H9 (cell line): Measurements from ENCODE around the gene PID1. TPM values are rescaled to one million over a fixed set of nuclear protein-coding genes. Genes with fewer than 3 reads are reported as not detected.
"Not testable (repeated sequence)": the region's sequence is repeated elsewhere in the genome, so short reads cannot be mapped to it uniquely, and the experiment has no call there.

ENCODE experiments used
- DNase-seq: peaks from one replicate; pipeline ENCODE4 v3.0.0-alpha.2; 2017
- H2AFZ ChIP-seq: one replicate; pipeline ENCODE4 v1.6.1; 2013; ENCODE audit warnings: mild to moderate bottlenecking, low read length, control low read depth, moderate library complexity
- H2AK5ac ChIP-seq: 2 replicates; pipeline ENCODE4 v1.6.1; 2013; ENCODE audit warnings: low read length, control low read depth, mixed read lengths; ENCODE audit not compliant: insufficient read length
- H2BK120ac ChIP-seq: one replicate; pipeline ENCODE4 v1.6.1; 2013; ENCODE audit warnings: low read depth, mild to moderate bottlenecking, low read length, control low read depth, inconsistent platforms; ENCODE audit not compliant: poor library complexity, severe bottlenecking
- H2BK12ac ChIP-seq: 2 replicates; pipeline ENCODE4 v1.6.1; 2013; ENCODE audit warnings: low read length, control low read depth, mixed read lengths, low read depth; ENCODE audit not compliant: insufficient read length
- H2BK15ac ChIP-seq: 2 replicates; pipeline ENCODE4 v1.6.1; 2013; ENCODE audit warnings: low read depth, low read length, control low read depth
- H2BK20ac ChIP-seq: one replicate; pipeline ENCODE4 v1.6.1; 2013; ENCODE audit warnings: low read depth, mild to moderate bottlenecking, low read length, control low read depth, inconsistent platforms; ENCODE audit not compliant: poor library complexity, severe bottlenecking
- H2BK5ac ChIP-seq: 2 replicates; pipeline ENCODE4 v1.6.1; 2013; ENCODE audit warnings: low read length, control low read depth, mixed read lengths; ENCODE audit not compliant: insufficient read length
- H3K14ac ChIP-seq: 2 replicates; pipeline ENCODE4 v1.6.1; 2013; ENCODE audit warnings: low read length, control low read depth; ENCODE audit not compliant: insufficient read depth
- H3K18ac ChIP-seq: 2 replicates; pipeline ENCODE4 v1.6.1; 2013; ENCODE audit warnings: low read depth, mild to moderate bottlenecking, mixed read lengths, low read length, control low read depth; ENCODE audit not compliant: insufficient read length
- H3K23ac ChIP-seq: 2 replicates; pipeline ENCODE4 v1.6.1; 2013; ENCODE audit warnings: low read length, control low read depth, mixed read lengths, low read depth; ENCODE audit not compliant: insufficient read length
- H3K23me2 ChIP-seq: 2 replicates; pipeline ENCODE4 v1.6.1; 2013; ENCODE audit warnings: low read depth, mild to moderate bottlenecking, mixed read lengths, low read length, control low read depth; ENCODE audit not compliant: insufficient read length, poor library complexity, severe bottlenecking
- H3K27ac ChIP-seq: 2 replicates; pipeline ENCODE4 v1.5.1; 2013; ENCODE audit warnings: low read length, control low read depth, mixed read lengths, low read depth; ENCODE audit not compliant: insufficient read length
- H3K27me3 ChIP-seq: 2 replicates; pipeline ENCODE4 v1.6.1; 2013; ENCODE audit warnings: low read length, control low read depth, inconsistent platforms; ENCODE audit not compliant: insufficient read depth
- H3K4ac ChIP-seq: 2 replicates; pipeline ENCODE4 v1.6.1; 2013; ENCODE audit warnings: low read depth, mild to moderate bottlenecking, control low read depth, inconsistent platforms, low read length, moderate library complexity
- H3K4me1 ChIP-seq: 2 replicates; pipeline ENCODE4 v1.6.1; 2013; ENCODE audit warnings: low read length, control low read depth, inconsistent platforms; ENCODE audit not compliant: insufficient read depth
- H3K4me2 ChIP-seq: 2 replicates; pipeline ENCODE4 v1.6.1; 2013; ENCODE audit warnings: low read length, control low read depth, mixed read lengths; ENCODE audit not compliant: insufficient read length, insufficient read depth
- H3K56ac ChIP-seq: 2 replicates; pipeline ENCODE4 v1.6.1; 2013; ENCODE audit warnings: low read depth, mild to moderate bottlenecking, mixed read lengths, low read length, control low read depth; ENCODE audit not compliant: insufficient read length
- H3K79me1 ChIP-seq: 2 replicates; pipeline ENCODE4 v1.6.1; 2013; ENCODE audit warnings: low read depth, mild to moderate bottlenecking, moderate library complexity, low read length, control low read depth, inconsistent platforms; ENCODE audit not compliant: insufficient read depth, poor library complexity, severe bottlenecking
- H3K79me2 ChIP-seq: 2 replicates; pipeline ENCODE4 v1.6.1; 2013; ENCODE audit warnings: low read length, control low read depth, inconsistent platforms; ENCODE audit not compliant: insufficient read depth
- H3K9ac ChIP-seq: 2 replicates; pipeline ENCODE4 v1.6.1; 2013; ENCODE audit warnings: low read length, control low read depth, mixed read lengths; ENCODE audit not compliant: insufficient read length; ENCODE audit errors: extremely low read depth
- H3K9me3 ChIP-seq: one replicate; pipeline ENCODE4 v1.6.1; 2013; ENCODE audit warnings: low read depth, low read length, inconsistent platforms; ENCODE audit not compliant: control insufficient read depth
- H3T11ph ChIP-seq: one replicate; pipeline ENCODE4 v1.6.1; 2013; ENCODE audit warnings: mild to moderate bottlenecking, low read length, control low read depth, inconsistent platforms
- H4K20me1 ChIP-seq: one replicate; pipeline ENCODE4 v1.6.1; 2013; ENCODE audit not compliant: control insufficient read depth, insufficient read length, insufficient read depth
- H4K5ac ChIP-seq: 2 replicates; pipeline ENCODE4 v1.6.1; 2013; ENCODE audit warnings: low read depth, mild to moderate bottlenecking, mixed read lengths, low read length, control low read depth; ENCODE audit not compliant: insufficient read length
- H4K8ac ChIP-seq: replicated peaks from 2 replicates; pipeline ENCODE4 v1.6.1; 2013; ENCODE audit warnings: low read length, control low read depth, mixed read lengths, low read depth; ENCODE audit not compliant: insufficient read length
- H4K91ac ChIP-seq: 2 replicates; pipeline ENCODE4 v1.6.1; 2013; ENCODE audit warnings: low read depth, mild to moderate bottlenecking, moderate library complexity, mixed read lengths, low read length, control low read depth; ENCODE audit not compliant: insufficient read length
- H3K27ac Mint-ChIP-seq, 3 experiments: 2 replicates in 2 of 3; 3 replicates in 1 of 3; pipeline ENCODE4 v1.8.0; 2020 to 2021; ENCODE audit warnings: mixed read lengths in 3 of 3, mild to moderate bottlenecking in 1 of 3, moderate library complexity in 1 of 3
- H3K27me3 Mint-ChIP-seq: 2 replicates; pipeline ENCODE4 v1.8.0; 2021; ENCODE audit warnings: low read depth, mild to moderate bottlenecking, moderate library complexity, mixed read lengths
- H3K36me3 Mint-ChIP-seq, 3 experiments: 2 replicates in 2 of 3; 3 replicates in 1 of 3; pipeline ENCODE4 v1.8.0; 2020 to 2021; ENCODE audit warnings: low read depth in 3 of 3, mixed read lengths in 3 of 3; ENCODE audit not compliant: insufficient read depth in 1 of 3
- H3K4me1 Mint-ChIP-seq, 2 experiments: 2 replicates each; pipeline ENCODE4 v1.8.0; 2020; ENCODE audit warnings: mixed read lengths in 2 of 2
- H3K4me3 Mint-ChIP-seq, 2 experiments: 2 replicates in 1 of 2; 3 replicates in 1 of 2; pipeline ENCODE4 v1.8.0; 2020 to 2021; ENCODE audit warnings: mild to moderate bottlenecking in 2 of 2, mixed read lengths in 2 of 2, moderate library complexity in 1 of 2
- H3K9me3 Mint-ChIP-seq, 2 experiments: 2 replicates in 1 of 2; 3 replicates in 1 of 2; pipeline ENCODE4 v1.8.0; 2020; ENCODE audit warnings: mild to moderate bottlenecking in 2 of 2, mixed read lengths in 2 of 2, moderate library complexity in 1 of 2
- CTCF ChIP-seq: fragments of 200-600 bp; sonication (generic); conservative IDR thresholded peaks from 3 replicates; pipeline ENCODE4 v1.8.0; 2021; ENCODE audit warnings: antibody characterized with exemption, mild to moderate bottlenecking
- WGBS: extraction: QIAGEN DNeasy Blood & Tissue Kit; methylation state at CpG from one replicate; pipeline ENCODE4 v1.1.7; 2013; ENCODE audit warnings: missing lambda C conversion rate, low lambda C conversion rate, mixed read lengths; ENCODE audit not compliant: insufficient read length; ENCODE audit errors: extremely low coverage; 5-methylcytosine and 5-hydroxymethylcytosine counted together
- total RNA-seq: library from RNA; stranded (reverse); gene quantifications from 2 replicates; pipeline ENCODE4 v1.2.1, GENCODE V29; 2021

Gene PID1
- total RNA-seq, 1 experiment from 2014 or later: 1.4 TPM

GRCh38 chr2:229191413-229191812 lies 79.7 kb downstream of the PID1 start:
- H4K91ac ChIP-seq: no peak overlapping the region
- no peaks in the 10 kb centered on the region for H4K20me1 ChIP-seq
- no peaks in the 10 kb centered on the region for H3K27me3 ChIP-seq
- no peak overlapping the region for H2BK12ac ChIP-seq
- no peak overlapping the region for H3K18ac ChIP-seq
- no peak overlapping the region for H3K56ac ChIP-seq
- no peak overlapping the region for H4K8ac ChIP-seq
- no CpG with 5 or more reads among the region's 1 CpG for WGBS
- Mint-ChIP-seq H3K4me1 (no peaks in the 10 kb centered on the region), H3K36me3 (peaks cover 5 to 16% (median 16%) of the 10 kb centered on the region in 3 experiments), H3K9me3 (peaks cover 18% of the 10 kb centered on the region in 2 experiments), H3K4me3 (no peak overlapping the region), H3K27ac (no peak overlapping the region), H3K27me3 (peaks cover 3% of the 10 kb centered on the region; the same call in 1 of the 2 replicates)
- no peak for DNase-seq
- no peak overlapping the region for H3K9ac ChIP-seq
- H2AFZ ChIP-seq: no peak overlapping the region
- no peaks in the 10 kb centered on the region for H3K79me2 ChIP-seq
- H3K4ac ChIP-seq: no peak overlapping the region
- no peak overlapping the region for H2AK5ac ChIP-seq
- H3K4me2 ChIP-seq: no peak overlapping the region
- no peaks in the 10 kb centered on the region for H3K9me3 ChIP-seq
- H3K27ac ChIP-seq: no peak overlapping the region
- TF ChIP-seq CTCF: no peak
- no peak overlapping the region for H2BK5ac ChIP-seq
- H2BK20ac ChIP-seq: no peak overlapping the region
- no peak overlapping the region for H4K5ac ChIP-seq
- H2BK120ac ChIP-seq: no peak overlapping the region
- no peaks in the 10 kb centered on the region for H3K79me1 ChIP-seq
- H3K4me1 ChIP-seq: no peaks in the 10 kb centered on the region
- no peak overlapping the region for H3T11ph ChIP-seq
- no peak overlapping the region for H3K14ac ChIP-seq
- no peaks in the 10 kb centered on the region for H3K23me2 ChIP-seq
- no peak overlapping the region for H2BK15ac ChIP-seq
- no peak overlapping the region for H3K23ac ChIP-seq

- H3K79me2 ChIP-seq, H3K9ac ChIP-seq, H4K20me1 ChIP-seq, H3K27ac ChIP-seq, H3K4ac ChIP-seq, H3K56ac ChIP-seq, H3K4me2 ChIP-seq, H2BK120ac ChIP-seq, H4K5ac ChIP-seq, H4K91ac ChIP-seq, H3K27ac Mint-ChIP-seq, H3T11ph ChIP-seq, H3K18ac ChIP-seq, H2BK5ac ChIP-seq, H3K27me3 ChIP-seq, H2AFZ ChIP-seq, H2BK12ac ChIP-seq, H3K9me3 ChIP-seq, H3K79me1 ChIP-seq, H3K23me2 ChIP-seq, H2BK20ac ChIP-seq, DNase-seq, H3K14ac ChIP-seq, H3K4me3 Mint-ChIP-seq, H2BK15ac ChIP-seq, H3K4me1 Mint-ChIP-seq, H3K4me1 ChIP-seq, H3K27me3 Mint-ChIP-seq, H4K8ac ChIP-seq, H3K23ac ChIP-seq, H2AK5ac ChIP-seq: not testable (repeated sequence)
- Mint-ChIP-seq H3K9me3 (peaks cover 28 to 32% of the 10 kb centered on the region in 2 experiments), H3K36me3 (peaks cover 7 to 24% (median 22%) of the 10 kb centered on the region in 3 experiments)
- no CpG with 5 or more reads among the region's 4 CpGs for WGBS
Observed at GRCh38 chr2:229187123-229187522, 84.0 kb downstream of the PID1 start.
